Testis (tissue), 2 donors: ENCODE measurements around the gene AHR.

ENCODE experiments used
- CTCF ChIP-seq, 3 experiments: fragments of 450-650 bp in 2 of 3; fragments of 200-600 bp in 1 of 3; sonication (generic) in 1 of 3; IDR thresholded peaks; one replicate each; pipeline ENCODE4 v1.5.1; 2016 to 2019; ENCODE audit warnings: antibody characterized with exemption in 3 of 3, mild to moderate bottlenecking in 2 of 3, moderate library complexity in 1 of 3
- POLR2A ChIP-seq: fragments of 450-650 bp; IDR thresholded peaks from one replicate; pipeline ENCODE4 v1.6.1; 2017; ENCODE audit warnings: antibody characterized with exemption, mild to moderate bottlenecking, moderate library complexity

GRCh38 chr7:17336168-17336567 is 37.7 kb downstream of the AHR start:
- no peak for TF ChIP-seq CTCF (IDR thresholded peaks at IDR 0.05)
- TF ChIP-seq POLR2A: no peak
